ENCODE measurements around the gene ADD3.
"Not testable (repeated sequence)": the region's sequence is repeated elsewhere in the genome, so short reads cannot be mapped to it uniquely, and the experiment has no call there.

The ADD3 gene

DNA sequence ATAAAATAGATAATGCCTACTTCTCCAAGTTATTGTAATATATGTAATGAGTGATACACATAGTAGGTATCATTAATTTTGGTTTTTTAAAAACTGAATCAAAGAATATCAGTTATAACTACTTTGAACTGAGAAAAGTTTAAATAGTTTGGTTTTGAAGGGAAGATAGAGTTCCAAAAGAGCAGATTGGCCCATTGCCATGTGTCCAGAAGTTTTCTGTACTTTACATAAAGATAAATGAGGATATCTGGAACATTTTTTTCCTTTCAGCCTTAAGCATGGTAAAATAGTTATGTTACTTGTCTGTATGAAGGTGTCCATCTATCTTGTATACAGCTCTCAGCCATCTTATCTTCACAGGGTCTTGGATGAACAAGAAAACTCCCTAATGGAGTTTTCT is 101.7 kb downstream of the ADD3 start:
- DNase-seq (ENCODE audit: low read depth): no peak

DNA sequence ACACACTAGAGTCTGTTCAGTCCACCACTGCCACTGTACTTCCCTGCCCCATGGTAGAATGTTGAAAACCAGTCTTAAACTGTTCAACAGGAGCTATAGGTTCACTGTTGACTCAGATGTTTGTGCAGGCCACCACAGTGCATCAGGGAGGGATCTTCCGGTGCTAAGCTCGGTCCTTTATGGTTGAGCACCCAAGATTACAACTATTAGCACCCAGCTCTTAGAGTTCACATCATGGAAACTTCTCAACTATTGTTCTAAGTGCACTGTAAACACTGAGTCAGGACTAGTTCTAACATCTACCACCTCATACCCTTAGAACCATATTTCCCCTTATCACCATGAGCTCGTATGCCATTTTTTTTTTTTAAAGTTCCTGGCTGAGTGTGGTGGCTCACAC is 102.6 kb downstream of the ADD3 start:
- DNase-seq (ENCODE audit: low read depth): no peak

DNA sequence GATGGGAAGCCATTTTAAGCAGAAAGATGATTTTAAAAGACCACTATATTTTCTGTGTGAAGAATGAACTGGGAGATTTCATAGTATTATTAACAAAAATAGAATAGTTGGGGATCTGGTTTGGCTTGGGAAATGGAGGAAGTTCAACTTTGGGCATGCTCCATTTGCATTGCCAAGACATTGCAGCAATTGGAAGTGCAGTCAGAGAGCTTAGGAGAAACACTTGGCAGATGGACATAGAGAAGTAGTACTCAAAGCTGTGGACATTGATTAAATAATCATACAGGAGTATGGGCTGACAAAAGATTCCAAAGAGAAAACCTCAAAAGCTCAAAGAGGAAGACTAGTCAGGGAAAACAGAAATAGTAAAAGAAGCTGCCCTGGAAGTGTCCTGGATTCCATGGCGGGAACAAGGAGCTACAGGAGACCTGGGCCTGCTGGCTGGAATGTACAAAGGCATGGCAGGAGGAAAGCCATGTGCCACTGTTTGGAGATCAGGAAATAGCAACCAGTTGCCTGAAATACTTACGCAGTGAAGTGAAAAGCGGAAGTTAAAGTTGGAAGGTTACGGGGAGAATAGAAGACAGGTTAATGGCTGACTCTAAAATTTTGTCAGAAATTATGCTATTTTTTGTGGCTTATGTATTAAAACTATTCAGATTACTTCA is 106.0 kb downstream of the ADD3 start:
- DNase-seq (ENCODE audit: low read depth): no peak

DNA sequence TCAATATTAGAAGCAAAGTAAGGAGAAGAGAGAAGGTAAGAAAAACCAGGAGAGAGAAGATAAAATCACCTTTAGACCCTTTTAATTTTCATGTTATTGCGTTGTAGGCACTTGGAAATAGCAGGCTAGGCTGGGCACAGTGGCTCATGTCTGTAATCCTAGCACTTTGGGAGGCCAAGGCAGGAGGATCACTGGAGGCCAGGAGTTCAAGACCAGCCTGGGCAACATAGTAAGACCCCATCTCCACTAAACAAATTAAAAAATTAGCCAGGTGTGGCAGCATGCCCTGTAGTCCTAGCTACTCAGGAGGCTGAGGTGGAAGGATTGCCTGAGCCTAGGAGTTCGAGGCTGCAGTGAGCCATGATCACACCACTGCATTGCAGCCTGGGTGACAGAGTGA is 106.9 kb downstream of the ADD3 start:
- DNase-seq (ENCODE audit: low read depth): not testable (repeated sequence)

DNA sequence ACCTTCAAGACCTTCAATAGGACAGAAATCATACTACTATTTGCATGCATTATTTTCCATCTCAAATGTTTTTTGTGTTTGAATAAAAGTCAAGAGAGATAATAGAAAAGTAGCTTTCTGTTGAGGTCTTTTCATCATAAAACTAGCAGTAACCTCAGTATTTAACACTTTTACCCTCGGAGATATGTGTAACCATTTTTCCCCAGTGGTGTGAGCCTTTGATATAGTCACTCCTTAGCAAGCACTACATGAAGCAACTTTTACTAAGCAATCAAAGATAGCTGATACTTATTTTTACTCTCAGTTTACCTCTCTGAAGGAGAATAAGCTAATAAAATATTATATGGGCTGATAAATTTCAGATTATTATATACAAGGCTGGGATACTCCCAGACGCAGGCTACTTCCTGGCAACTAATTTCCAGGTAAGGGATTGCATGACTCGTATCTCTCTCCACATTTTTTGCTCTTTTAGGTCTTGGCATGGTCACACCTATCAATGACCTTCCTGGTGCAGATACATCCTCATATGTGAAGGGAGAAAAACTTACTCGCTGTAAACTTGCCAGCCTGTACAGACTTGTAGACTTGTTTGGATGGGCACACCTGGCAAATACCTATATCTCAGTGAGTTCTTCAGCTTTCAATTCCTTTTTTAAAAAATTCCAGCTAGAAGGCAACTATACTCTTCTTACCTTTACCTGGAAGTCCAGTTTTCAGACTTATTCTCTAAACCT is 108.2 kb downstream of the ADD3 start:
- no peak for DNase-seq (ENCODE audit: low read depth)

DNA sequence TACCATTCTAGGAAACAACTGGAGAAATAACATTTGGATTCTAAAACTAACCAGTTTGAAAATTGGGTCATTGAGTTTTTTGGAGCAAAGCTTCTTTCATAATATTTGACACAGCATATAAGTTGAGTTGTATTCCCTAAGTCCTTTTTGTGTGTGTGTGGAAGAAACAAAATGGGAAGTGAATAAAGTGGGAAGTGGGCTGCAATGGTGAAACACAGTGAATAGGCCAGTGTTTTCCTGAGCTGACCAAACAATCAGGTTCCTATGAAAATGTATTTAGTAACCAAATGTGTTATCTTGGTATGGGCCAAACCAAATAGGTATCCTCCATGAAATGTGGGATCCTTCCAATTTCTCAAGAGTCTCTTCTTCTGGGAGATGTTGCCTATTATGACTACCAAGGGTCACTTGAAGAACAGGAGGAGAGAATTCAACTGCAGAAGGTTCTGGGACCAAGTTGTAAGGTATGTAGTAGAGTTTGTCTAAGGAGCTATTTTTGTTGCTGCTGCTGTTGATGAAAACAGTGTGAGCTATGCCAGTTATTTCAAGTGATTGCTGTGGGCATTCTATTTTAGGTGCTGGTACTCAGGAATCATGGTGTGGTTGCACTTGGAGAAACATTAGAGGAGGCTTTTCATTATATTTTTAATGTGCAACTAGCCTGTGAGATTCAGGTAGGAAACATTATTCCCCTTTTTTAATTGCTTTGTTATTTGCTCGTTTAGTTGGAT is 111.3 kb downstream of the ADD3 start:
- no peak for DNase-seq (ENCODE audit: low read depth)

DNA sequence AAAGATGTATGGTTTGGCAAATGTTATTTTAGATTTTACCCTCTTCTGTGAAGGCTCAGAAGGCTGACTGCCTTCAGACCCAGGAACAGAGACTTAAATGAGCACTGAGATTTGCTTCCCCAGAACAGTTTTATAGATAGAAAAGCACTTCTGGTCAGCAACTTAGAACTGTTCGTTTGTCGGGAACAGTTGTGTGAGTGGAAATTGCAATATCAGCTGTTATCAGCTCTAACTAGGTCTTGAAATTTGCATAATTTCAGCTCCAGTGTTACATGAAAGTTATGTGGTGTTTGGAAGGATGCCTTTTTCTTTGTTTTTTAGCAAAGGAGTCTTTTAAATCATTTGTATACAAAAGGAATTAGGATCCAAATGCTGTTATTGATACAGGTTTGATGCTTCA is 115.8 kb downstream of the ADD3 start:
- DNase-seq (ENCODE audit: low read depth): no peak

DNA sequence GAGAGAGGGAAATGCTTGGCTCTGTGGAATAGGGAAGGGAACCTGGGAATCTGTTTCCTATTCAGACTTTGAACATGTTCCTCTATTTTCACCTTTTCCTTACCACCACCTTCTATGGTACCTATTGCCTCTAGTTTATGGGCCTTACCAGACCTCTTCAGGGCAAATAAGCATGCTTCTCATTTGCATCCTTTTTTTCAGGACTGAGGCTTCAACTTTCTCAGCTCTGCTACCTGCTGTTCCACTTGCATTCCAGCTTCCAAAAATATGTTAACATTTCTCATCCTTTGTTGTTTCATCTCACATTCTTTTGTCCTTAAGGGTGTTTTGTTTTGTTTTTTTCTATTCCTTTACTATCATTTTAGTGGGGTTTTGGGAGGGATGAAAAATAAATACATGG is 121.7 kb downstream of the ADD3 start:
- no peak for DNase-seq (ENCODE audit: low read depth)

DNA sequence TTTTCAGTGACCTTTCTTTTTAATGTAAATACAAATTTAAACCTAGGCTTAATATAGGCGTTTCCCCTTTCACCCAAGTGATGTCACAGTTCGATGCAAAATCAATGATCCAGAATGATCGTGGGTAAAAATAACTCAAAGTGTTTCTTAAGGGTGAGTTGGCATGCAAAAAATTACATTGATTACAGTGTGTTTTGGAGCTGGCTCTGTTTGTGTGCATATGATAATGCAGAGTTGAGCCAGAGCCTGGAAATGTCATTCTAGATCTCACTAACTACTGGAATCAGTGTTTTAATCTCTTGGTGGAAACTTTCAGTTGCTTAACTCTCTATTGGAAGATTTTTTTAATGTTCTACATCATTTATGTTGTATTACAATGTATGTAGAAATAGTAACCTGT is 127.1 kb downstream of the ADD3 start:
- no peak for DNase-seq (ENCODE audit: low read depth)

DNA sequence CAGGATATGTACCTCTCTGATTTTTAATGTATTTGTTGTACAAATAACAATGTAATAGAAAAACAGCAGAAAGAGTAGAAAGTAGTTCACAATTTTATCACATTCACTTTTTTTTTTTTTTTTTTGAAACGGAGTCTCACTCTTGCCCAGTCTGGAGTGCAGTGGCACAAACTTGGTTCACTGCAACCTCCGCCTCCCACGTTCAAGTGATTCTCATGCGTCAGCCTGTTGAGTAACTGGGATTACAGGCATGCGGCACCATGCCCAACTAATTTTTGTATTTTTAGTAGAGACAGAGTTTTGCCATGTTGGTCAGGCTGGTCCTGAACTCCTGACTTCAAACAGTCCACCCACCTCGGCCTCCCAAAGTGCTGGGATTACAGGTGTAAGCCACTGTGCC is 128.1 kb downstream of the ADD3 start:
- not testable (repeated sequence) for DNase-seq (ENCODE audit: low read depth)

DNA sequence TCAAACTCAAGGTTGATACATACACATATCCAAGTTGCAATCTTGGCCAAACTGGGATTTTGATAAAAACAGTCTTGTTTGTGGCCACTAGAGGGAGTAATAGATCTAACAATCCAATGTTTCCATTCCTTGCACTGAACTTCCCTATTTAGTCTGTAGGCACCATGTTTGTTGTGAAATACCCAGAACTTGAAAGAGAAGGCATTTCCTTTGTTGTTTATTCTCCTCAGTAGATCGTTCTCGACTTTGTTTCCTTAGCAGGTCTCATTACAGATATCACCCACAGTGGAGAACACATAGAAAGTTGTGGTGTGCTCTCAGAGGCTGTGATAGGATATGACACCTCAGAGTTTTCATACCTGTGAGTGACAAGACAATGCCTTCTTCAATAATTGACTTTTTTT is 129.4 kb downstream of the ADD3 start:
- DNase-seq (ENCODE audit: low read depth): peak; percentile 44

DNA sequence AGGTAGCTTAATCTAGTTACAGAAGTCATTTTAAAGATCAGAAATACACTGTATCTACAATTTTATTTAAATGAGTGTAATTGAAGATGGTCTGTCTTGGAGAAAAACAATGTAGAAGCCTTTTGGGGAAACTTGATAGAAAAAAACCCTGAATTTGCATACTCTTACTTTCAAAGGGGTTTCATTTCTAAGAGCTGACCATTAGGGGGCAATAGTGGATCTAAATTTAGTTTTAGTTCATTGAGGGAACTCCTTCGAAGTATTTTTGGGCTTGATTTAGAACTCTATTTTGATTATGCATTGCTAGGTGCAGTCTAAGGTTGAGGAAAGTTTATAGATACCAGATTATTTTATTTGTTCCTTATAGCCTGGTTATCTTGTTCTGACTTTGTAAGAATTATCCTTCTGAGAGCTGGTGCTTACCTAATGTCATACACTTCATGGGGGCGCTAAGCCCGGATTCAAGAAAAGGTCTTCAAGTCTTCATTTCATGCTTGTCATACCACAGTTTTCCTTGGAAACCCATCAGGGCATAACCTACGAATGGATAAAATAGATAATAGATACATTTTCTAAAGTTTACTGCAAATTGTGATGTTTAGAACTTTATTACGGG is 130.5 kb downstream of the ADD3 start:
- peak; percentile 30 for DNase-seq (ENCODE audit: low read depth)

DNA sequence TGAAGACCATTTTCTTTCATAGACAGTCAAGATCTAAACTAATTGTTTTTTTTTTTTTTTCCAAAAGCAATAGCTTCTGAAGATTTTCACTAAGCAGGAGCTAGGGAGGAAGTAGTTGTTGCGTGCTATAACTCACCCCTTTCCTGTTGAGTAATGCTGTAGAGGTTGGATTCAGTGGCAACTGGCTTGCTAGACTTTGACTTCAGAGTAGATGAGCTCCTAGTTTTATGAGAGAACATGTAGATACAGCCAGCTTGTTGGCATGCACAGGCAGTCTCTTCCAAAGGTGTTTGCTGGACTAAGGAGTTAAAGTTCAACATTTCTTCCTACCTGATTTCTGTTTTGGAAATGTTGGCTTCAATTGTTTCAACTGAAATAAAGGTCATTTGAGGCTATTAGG is 133.4 kb downstream of the ADD3 start:
- DNase-seq (ENCODE audit: low read depth): no peak

DNA sequence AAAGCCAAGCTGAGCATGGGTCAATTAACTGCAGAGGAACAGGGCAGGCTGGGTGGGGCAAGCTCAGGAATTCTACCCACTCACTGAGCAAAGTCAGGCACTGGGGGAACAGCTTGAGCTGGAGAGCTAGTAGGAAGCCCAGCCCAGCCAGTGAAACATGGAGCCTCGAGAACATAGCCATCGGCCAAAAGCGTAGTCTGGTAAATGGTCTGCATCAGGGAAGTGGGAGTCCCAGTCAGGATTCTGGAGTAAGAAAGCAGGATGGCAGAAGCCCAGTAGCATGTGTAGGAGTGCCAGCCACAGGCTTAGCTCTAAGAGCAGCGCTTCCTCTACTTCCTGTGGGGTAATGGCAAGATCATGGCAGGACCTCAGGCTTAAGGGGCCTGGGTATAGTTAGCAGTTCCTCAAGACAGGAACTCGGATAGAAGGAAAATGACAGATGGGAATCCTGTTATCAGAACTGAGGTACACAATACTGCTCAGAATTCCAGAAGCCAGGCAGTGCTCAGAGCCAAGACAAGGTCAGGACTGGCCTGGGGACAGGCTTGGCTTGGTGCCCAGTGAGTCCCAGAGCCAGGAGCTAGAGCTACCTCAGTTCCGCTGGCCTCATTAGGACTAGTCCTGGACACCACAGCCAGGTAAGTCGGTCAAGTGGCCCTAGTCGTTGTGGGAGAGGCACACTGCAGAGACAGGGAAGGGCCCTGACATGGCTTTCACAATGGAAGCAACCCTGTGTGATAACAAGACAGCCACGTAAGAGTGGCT is 134.3 kb downstream of the ADD3 start:
- DNase-seq (ENCODE audit: low read depth): no peak

DNA sequence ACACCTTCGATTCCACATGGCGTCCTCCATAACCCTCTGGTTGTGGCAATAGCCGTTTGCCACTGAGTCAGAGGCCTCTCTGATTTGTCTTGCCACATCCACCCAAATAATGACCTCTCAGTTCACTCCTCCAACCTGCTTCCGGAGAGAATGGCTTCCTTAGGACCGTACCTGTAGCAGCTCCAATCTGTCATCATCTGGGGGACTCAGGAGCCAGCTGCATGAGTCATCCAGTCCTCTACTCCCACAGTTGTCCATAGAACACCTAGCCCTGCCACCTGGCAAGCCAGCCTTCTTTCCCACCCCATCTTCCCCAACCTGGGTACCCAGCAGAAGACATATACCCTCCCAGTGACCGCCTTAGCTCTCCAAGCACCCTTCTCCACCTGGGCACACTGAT is 135.2 kb downstream of the ADD3 start:
- no peak for DNase-seq (ENCODE audit: low read depth)

DNA sequence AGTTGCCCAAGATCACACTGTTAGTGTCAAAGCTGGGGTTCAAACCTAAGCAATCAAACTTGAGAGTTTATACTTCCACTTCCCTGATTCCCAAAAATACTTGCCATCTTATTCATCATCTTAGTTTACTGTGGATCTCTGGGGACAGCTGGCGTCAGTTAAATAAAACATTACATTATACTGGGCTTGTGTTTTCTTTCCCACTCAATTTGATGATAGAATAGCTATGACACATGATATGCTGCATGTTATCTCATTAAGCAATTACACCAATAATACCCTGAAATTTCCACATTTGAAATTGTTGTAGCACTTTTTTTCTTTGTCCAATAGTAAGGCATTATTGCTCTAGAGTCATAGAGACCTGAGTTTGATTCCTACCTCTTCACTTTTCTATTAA is 136.7 kb downstream of the ADD3 start:
- DNase-seq (ENCODE audit: low read depth): no peak

DNA sequence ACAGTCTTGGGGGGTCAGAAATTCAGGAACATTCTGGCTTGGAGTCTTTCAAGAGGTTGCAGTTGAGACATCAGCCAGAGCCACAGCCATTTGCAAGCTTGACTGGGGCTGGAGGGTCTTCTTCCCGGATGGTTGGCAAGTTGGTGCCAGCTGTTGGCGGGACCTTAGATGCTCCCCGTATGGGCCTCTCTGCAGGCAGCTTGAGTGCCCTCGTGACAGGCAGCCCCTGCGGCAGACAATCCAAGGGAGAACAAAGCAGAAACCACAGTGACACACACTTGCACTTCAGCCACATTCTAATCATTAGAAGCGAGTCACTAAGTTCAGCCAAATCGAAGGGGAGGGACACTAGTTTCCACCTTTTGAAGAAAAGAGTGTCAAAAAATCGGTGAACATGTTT is 140.2 kb downstream of the ADD3 start:
- DNase-seq (ENCODE audit: low read depth): no peak

DNA sequence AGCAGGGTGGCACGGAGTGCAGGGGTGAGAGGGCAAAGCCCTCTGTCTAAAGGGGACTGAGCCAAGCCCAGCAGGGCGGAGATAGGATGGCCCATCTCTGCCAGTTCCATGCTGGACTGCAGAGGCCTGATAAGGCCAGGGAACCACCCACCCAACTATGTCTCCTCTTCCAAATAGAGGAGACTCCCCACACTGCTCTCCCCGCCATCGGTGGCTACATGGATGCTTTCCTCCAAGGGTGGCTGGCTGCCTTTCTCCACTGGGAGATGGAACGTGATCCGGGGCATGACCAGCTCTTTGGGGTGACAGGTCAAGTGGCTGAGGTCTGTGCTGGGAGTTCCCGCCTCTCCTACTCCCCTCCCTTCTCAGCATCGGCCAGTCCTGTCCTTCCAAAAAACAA is 141.5 kb downstream of the ADD3 start:
- no peak for DNase-seq (ENCODE audit: low read depth)

DNA sequence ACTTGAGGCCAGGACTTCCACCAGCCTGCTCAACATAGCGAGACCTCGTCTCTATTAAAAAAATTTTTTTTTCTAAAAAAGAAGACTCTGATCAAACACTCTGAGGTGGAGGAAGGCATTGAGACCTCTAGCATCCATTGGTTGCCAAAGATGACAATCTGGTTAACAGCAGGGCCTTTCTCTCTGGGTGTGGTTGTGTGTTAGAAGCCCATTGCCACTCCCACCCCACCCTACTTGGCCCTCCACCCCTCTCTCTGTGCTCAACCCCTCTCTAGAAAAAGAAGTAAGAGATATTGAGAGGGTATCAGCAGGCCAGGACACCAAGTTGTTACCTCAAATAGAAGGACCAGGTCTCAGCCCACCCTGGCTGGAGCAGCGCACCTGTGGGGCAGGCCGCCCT is 142.3 kb downstream of the ADD3 start:
- DNase-seq (ENCODE audit: low read depth): no peak

DNA sequence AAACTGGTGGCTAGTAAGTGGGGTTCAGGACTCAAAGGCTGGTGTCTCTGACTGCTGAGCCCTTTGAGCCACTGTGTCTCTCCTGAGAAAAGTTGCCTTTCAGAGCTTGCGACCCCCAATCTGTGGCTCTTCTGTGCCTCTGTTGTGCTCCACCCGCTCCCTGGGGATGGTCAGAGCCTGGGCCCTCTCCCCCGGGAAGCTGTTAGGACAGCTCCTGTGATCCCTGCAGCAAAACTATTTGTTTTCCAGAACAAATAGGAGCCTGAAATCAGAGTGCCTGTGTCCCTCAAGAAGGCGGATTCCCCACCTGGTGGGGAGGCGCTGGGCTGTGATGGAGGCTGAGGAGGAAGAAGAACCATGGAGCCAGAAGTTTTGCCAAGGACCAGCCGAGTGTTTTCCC is 143.2 kb downstream of the ADD3 start:
- no peak for DNase-seq (ENCODE audit: low read depth)

DNA sequence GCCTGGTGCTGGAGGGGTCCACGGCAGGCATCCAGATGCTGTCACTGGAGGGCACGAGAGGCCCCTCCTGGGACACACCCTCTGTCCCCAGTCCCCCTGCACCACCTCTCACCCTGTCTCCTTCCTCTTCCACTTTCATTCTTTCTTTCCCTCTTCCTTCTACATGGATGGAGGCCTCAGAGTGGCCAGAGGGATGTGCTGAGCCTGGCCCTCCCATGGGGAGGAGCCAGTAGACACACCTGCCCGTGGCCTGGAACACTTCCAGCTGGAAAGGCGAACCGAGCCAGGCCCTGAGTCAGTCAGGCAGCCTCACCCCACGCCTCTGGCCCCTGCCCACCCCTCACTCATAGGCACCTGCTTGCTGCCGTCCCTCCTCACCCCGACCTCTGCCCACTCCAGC is 143.7 kb downstream of the ADD3 start:
- no peak for DNase-seq (ENCODE audit: low read depth)

DNA sequence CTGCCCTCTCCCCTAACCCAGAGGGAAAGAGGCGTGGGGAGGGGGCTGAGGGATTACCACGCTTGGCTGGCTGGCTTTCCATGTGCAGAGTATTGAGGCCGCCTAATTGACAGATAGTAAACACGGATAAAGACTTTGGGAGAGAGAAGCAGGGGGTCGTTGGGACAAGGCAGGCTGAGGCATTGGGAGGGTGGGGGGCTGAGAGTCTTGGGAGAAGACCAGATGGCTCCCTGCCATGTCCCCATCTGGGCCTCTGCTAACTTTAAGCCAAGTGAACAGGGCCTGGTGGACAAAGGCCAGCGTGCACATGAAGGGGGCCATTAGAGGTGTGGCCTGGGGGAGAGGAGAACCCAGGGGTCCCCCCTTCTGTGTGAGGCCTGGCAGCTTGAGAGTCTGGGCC is 144.2 kb downstream of the ADD3 start:
- DNase-seq (ENCODE audit: low read depth): no peak

Data from HS-5 (cell line).